GM19452 (cell line): ENCODE data around the gene MRRF.
"Not testable (repeated sequence)": the region's sequence is repeated elsewhere in the genome, so short reads cannot be mapped to it uniquely, and the experiment has no call there.

Experiments
- ATAC-seq: cut with Tn5 transposase; IDR thresholded peaks from one replicate; pipeline ENCODE4 v1.9.1; 2021; ENCODE audit not compliant: unreplicated experiment

MRRF gene

DNA sequence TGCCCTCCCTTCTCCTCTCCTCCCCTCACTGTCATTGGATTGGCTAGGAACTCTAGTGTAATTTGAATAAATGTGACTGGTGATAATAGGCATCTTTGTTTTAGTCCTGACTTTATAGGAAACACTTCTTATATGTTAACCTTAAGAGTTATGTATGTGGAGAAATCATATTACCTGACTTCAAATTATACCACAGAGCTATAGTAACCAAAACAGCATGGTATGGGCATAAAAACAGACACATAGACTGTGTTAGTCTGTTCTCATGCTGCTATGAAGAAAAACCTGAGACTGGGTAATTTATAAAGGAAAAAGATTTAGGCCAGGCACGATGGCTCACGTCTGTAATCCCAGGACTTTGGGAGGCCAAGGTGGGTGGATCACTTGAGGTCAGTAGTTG lies 9.4 kb downstream of the MRRF start:
- ATAC-seq, result no peak

DNA sequence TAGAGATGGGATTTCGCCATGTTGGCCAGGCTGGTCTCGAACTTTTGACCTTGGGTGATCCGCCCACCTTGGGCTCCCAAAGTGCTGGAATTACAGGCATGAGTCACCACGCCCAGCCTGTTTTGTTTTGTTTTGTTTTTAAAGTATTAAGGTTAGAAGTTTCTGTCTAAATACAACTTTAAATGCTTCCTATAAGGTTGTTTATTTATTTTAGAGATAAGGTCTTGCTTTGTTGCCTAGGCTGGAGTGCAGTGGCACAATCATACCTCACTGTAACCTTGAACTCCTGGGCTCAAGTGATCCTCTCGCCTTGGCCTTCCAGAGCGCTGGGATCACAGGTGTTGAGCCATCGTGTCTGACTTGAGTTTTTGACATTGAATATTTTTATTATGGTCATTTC lies 11.4 kb downstream of the MRRF start:
- ATAC-seq, result no peak

DNA sequence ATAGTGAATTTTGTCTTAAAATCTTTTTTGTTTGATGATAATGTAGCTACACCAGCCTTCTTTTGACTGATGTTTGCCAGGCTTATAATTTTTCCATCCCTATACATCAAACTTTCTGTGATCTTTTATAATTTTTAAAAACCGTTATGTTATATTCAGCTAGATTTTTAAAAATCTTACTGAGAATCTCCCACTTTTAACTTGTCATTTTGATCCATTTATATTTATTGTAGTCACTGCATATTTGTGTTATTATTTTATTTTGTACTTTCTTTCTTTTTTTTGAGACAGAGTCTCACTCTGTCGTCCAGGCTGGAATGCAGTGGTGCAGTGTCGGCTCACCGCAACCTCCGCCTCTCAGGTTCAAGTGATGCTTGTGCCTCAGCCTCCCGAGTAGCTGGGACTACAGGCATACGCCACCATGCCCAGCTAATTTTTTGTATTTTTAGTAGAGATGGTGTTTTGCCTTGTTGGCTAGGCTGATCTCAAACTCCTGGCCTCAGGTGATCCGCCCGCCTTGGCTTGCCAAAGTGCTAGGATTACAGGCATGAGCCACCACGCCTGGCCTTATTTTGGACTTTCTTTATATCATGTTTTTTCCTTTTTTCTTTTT lies 12.7 kb downstream of the MRRF start:
- no peak for ATAC-seq

DNA sequence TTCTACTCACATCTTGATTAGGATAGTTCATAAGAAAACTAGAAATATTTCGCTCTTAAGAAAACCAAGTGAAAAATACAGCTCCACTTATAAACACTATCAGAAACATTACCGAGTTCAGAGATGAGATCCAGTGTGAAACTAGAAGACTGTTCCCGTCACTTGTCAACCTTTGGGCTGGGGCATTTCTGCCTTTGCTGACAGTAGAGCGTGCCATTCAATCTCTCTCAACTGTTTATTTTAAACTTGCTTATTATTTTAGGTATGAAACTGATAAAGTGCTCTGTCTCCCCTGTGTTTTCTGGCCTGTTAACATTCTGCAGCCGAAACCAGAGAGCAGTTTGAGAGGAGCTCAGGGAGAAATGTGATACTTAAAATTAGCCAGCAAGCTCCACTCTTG lies 16.7 kb downstream of the MRRF start:
- no peak for ATAC-seq

DNA sequence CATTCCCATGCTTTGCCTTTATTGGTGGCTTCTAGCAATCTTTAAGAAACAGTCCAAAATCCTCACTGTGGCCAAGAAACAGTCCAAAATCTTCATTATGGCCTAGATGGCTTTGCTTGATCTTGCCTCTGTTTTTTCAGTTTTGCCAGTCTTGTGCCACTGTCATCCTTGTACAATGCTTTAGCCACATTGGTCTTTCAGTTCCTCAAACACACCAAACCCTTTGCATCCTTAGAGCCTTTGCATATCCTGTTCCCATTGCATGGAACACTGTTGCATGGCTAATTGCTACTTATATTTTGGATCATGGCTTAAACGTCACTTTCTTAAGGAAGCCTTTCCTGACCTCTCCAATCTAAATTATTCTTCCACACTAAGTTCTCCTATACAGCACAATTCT lies 22.1 kb downstream of the MRRF start:
- ATAC-seq, result no peak

DNA sequence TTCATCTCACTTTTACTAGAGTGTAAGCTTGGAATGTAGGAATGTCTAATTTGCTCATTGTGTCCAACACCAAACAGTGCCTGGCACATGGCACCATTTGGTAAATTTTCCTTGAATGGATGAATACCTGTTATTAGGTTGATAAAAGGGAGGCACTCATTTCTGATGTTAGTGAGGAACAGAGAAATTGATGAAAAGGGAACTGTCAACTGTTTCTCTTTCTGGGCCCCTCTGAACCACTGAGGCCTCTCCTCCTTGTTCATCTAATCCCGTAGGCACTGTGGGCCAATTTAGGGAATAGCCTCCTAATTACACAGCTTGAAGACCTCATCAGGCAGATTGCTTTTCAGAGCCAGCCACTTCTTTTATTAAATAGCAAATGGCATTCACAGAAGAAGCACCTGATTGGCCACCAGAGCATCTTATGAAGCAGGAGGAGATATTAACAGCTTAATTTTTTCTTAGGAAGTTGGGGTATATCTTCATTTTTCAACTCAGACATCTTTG lies 22.6 kb downstream of the MRRF start:
- ATAC-seq, result no peak

DNA sequence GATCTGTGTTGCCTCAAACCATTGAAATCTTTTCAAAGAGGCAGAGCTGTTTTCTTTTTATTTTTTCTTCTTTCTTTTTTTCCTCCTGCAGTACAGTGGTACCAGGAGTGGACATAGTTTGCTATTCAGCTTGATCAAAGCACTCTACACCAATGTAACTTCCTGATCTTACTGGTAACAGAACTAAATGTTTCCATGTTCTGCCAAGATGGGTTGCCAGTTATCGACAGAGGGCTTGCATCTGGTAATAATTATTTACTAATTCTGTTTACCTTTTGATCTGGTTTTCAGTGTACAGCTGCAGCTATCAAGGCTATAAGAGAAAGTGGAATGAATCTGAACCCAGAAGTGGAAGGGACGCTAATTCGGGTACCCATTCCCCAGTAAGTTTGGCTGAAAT lies 26.8 kb downstream of the MRRF start:
- no peak for ATAC-seq

DNA sequence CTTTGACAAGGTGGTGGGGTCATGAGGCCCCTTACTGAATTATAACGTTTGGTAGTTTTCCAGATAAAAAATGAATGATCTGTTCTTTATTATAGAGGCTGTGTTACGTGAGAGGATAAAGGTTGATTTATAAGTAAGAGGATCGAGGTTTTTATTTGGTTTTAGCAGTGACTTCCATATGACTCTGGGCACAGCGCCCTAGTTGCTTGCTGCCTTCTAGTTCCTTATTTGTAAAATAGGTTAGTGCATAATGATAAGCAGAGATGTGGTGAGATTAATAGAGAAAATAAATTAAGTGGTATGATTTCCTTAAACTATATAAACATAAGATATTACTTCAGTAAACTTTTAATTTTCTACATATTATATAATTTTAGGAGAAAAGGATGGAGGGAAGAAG lies 29.8 kb downstream of the MRRF start:
- no peak for ATAC-seq

DNA sequence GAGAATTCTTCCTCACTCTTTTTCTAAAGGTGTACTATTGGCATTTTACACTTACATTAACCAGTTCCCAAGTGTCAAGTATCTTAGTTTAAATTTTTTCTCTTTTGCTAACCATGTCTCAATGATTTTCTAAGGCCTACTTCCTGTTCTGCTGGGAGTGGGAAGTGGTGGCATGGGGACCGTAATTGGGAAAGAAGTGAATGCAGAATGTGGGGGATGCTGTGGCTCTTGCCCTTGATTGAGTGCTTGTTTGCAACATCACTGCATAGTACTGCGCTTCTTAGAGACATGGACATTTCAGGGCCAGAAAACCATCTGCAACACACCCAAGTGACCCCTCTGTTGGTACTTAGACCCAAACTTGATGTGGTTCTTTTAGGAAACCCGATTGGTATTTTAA lies 32.8 kb downstream of the MRRF start:
- ATAC-seq, result no peak

DNA sequence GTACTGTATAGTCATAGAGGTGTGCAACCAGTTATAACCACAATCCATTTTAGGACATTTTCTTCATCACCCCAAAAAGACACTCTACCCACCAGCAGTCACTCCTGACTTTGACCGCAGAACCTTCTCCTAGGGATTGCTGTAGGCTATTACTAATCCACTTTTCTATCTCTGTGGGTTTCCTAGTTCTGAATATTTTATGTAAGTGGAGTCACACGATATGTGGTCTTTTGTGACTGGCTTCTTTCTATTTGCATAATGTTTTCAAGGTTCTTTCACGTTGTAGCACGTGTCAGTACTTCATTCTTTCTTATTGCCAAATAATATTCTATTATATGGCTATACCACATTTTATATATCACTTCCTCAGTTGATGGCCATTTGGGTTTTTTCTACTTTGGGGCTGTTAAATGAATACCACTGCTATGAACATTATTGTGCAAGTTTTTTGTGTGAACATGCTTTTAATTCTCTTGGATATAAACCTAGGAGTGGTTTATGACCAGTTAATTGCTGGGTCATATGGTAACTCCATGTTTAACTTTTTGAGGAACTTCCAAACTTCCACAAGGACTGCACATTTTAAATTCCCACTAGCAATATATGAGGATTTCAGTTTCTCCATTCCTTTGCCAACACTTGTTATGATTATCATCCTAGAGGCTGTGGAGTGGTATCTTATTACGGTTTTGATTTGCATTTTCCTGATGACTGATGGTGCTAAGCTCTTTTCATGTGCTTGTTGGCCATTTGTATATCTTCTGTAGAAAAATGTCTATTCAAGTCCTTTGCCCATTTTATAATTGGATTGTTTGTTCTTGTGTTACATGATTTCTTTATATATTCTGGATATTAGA lies 37.8 kb downstream of the MRRF start:
- no peak for ATAC-seq

DNA sequence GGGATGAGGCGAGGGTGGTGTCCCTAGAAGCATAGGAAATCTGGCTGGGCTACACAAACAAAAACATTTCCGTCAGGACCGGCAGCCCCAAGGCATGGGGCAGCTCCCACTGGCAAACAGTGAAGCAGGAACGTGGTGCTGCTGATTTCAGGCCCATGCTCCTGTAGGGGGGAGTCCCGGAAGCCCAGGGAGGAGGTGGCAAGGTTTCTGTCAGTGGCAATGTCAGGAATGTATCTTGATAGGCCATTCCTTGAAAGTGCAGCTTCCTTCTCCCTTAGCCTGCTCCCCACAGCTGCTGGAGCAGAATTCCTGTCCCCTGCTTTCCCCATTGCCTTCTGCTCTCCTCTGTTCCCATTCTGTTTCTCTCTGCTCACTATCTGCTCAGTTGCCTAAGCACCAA lies 42.4 kb downstream of the MRRF start:
- ATAC-seq, result no peak

DNA sequence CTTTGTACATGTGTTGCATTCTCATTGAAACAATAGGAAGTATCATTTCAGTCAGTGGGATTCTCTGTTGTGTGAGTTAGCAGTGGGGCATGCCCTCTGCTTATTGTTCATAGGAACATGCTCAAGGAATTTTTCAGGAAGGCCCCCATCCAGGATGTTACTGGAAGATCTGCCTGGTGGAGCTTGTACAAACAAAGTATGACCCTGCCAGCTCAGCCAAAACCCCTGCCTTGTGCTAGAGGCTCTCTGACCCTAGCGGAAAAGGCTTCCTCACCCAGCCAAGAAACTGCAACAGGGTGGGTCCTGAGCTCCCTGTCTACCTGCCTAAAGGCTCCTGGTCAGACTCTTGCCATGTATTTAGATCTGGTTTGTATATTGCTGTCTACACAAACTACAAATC lies 43.2 kb downstream of the MRRF start:
- ATAC-seq, result no peak

DNA sequence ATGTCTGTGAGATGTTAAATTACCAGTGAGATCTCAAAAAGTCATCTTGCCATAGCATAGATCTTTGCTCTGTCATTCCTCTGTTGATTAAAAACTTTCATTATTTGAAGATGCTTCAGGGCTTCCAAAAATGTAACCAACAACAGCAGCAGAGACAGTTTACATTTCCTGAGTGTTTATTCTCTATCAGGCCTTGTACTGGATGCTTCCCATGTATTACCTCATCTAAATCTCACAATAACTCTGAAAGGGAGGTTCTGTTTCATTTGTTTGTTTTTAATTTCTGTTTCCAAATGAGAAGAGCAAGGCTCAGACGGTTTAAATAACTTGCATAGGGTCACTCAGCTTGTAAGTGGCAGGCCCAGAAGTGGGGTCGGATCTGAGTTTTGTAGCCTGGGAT lies 45.2 kb downstream of the MRRF start:
- ATAC-seq, result no peak

DNA sequence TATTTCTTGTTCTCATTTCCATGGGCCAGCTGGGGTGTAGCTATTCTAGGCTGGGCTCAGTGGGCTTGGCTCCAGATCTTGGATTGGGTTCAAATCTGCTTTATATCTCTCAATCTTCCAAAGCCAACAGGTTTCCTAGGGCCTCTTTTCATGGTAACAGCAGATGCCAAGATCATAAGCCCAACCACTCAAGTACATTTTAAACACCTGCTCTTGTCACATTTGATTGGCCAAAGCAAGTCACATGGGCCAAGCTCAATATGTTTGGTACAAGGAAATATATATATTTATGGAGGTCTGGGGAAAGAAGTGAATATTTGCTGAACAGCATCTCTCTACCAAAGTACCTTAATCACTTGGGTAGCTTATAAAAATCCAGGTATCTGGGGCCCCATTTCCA lies 49.5 kb downstream of the MRRF start:
- no peak for ATAC-seq

DNA sequence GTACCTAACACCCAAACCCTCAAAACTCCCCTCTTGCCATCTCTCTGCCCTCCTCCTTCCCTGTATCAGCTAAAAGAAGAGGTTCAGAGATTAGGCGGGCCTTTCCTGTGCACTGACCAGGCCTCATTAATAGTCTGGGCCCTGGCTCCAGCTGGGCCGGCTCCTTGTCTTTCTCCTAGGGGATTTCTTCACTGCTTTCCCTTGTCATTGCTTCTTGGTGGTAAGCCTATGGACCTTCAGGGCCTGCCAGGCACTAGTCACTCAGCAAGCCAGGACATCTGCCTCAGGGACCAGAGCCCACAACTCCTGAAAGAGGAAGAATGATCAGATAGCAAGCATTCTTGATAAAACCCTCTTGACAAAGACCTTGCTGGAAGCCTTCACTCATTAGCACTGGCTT lies 50.9 kb downstream of the MRRF start:
- ATAC-seq, result no peak

DNA sequence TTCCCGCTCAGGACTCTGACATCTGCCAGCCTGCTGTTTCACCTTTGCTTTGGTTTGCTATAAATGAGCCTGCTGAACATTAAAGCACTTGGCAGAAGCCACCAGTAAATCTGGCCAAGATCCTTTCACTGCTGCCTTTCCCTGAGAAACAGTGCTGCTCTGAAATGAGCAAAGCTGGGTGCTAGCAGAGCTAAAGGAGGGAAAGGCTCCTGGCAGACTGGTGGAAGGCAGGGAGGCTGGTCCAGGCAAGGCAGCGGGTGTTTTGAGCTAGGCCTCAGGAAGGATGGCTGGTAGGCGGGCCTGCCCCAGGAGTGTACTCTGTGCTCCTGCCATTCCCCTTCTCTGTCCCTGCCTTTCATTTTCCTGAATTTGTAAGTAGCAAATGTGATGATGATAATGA lies 53.6 kb downstream of the MRRF start:
- ATAC-seq, result no peak

DNA sequence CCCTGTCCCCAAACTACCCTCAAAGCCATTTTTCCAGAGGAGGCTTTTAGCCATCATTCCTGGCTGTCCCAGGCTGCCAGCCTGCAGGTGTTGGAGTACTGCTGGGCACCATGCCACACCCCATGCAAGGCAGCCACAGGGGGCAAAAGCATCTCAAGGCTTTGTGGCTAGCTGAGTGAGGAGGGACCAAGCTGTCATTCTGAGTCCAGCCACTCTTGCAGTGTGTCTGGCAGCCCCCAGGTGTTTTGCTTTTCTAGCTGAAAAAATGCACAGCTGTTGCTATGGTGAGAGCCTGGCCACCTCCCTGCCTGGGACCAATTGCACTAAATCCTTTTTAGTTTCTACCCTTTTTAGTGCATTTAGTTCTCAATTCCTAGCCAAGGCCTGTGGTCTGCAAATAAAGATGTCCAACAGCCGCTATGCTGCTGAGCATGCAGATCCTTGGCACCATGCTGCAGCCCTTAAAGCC lies 55.8 kb downstream of the MRRF start:
- no peak for ATAC-seq

DNA sequence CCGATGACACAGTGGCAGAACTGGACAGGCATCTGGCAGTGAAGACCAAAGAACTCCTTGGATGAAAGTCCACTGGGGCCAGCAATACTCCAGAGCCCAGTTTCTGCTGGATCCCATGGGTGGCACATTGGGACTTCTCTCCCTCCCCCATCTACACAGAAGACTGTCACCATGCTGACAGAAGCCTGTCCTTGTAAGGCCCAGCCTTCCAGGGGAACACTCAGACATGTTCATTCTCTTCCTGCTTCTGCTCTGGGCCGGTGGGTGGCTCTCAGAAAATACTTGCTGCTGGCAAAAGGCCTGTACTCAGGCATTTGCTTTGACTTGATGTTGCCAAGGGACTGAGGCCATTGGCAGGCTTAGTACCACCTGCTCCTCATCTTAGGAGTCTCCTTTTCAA lies 57.9 kb downstream of the MRRF start:
- ATAC-seq, result no peak

DNA sequence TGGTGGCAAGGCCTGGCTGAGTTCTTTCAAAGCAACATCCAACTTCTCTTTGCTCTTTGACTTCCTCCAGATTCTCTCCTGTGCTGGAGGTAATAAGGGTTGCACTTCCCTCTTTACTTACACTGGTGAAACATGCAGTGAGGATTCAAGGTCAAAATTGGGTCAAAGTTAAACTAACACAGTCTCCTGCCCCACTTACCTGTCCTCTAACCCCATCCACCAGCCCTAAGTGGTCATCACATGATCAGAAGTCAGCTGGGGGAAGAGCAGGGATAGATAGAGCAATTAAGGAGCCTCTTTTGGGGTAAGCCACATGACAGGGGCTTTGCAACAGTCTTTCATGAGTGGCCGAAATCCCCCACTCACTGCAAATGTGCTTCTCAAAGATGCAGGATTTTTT lies 60.0 kb downstream of the MRRF start:
- ATAC-seq, result not testable (repeated sequence)

DNA sequence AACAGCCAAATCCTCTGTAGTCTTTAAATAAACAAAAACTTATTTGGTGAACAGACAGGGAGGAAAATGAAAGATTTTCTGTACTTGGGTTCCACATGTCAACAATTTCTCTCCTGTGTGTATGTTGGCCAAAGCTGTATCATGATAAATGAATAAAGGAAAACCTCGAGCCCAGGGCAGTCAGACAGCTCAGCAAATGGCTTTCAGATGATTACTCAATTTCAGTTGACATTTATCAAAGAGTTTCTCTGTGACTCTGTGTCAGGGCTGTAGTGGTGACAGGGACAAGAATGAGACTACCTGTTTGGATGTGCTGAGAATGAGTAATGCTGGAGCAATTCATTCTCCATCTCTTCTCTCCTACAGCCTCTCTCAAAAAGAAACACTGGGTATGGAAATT lies 60.4 kb downstream of the MRRF start:
- no peak for ATAC-seq

DNA sequence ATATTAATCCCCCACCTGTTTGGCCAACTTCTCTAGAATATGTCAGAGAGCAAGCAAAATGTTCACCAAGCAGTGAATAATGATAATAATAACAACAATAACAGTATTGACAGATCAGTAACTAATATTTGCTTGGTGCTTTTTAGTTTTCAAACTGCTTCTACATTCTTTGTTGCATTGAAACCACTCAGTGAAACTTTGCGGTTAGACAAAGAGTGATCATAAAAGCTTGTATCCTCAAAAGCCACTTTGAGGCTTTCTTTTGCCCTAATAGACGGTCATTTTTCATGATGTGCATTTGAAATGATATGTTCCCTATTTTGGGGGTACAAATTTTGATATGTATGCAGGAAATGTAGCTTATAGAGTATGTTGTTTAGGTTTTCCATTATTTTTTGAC lies 62.5 kb downstream of the MRRF start:
- no peak for ATAC-seq

DNA sequence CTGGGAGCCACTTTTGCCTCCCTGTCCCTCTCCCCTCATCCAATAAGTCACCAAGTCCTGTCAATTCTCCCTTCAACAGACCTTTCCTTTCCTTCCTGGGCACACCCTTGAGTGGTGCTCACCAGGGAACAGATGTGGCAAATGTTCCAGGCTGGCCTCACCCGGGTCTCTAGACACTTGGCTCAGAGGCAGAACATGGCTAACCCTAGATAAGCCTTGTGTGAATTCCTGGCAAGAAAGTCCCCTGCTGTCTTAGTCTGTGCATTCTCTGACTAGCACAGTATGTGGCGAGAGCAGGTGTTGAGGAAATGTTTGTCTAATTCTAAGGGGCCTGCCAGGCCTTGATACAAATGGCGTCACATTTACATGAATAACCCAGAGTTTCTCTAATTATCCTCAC lies 64.9 kb downstream of the MRRF start:
- no peak for ATAC-seq

DNA sequence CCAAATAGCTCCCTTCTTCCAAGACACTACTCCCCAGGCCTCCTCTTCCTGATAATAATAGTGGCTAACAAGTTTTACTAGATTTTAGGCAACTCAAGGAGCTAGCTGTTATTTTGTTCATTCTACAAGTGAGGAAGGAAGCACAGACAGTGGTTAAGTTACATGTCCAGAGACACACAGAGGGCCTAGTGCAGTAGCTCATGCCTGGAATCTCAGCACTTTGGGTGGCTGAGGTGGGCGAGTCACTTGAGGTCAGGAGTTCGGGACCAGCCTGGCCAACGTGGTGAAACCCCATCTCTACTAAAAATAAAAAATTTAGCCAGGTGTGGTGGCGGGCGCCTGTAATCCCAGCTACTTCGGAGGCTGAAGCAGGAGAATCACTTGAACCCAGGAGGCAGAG lies 65.8 kb downstream of the MRRF start:
- ATAC-seq, result not testable (repeated sequence)
